ENCODE results near the gene ACO1. TPM values are rescaled to one million over a fixed set of nuclear protein-coding genes. Genes with fewer than 3 reads are reported as not detected.

Gene ACO1
- total RNA-seq, 1 donor from 2014 or later, result 14.0 TPM

- no peak for ATAC-seq
These were observed 113.5 kb downstream of the ACO1 start for GRCh38 chr9:32497921-32498320.

GRCh38 chr9:32500768-32501167, 116.3 kb downstream of the ACO1 start:
- ATAC-seq, result peak; percentile 83

GRCh38 chr9:32501868-32502267, 117.4 kb downstream of the ACO1 start:
- ATAC-seq, result no peak

- ATAC-seq, result peak; percentile 95
These were observed 118.0 kb downstream of the ACO1 start for GRCh38 chr9:32502464-32502863.

- ATAC-seq, result no peak
These were observed 118.6 kb downstream of the ACO1 start for GRCh38 chr9:32503008-32503407.

Other genes with a start within 250 kb of the ACO1 start
- 5.6 TPM for gene RIGI, start 141.6 kb downstream of the ACO1 start, total RNA-seq
- gene SMIM27, start 167.7 kb downstream of the ACO1 start, total RNA-seq, result 7.2 TPM
- 8.8 TPM for gene TOPORS, start 167.9 kb downstream of the ACO1 start, total RNA-seq
- gene NDUFB6, start 188.5 kb downstream of the ACO1 start, total RNA-seq, result 39.2 TPM